Central memory CD8-positive, alpha-beta T cell (primary cell): Measurements from ENCODE around the gene RPLP2.

Experiments used
- ATAC-seq: fragments of 150-1000 bp; cut with Tn5 transposase; replicated peaks from 2 replicates; pipeline ENCODE4 v1.10.0; 2022; ENCODE audit warnings: mild to moderate bottlenecking, moderate FRiP score, moderate number of reproducible peaks; ENCODE audit not compliant: poor library complexity, severe bottlenecking; ENCODE audit errors: extremely low read depth
- DNase-seq, 2 donors: peaks; one replicate each; pipeline ENCODE4 v3.0.0; 2021; ENCODE audit warnings: low spot score in 2 of 2
- H3K27ac Mint-ChIP-seq: one replicate; pipeline ENCODE4 v1.8.0; 2022; ENCODE audit warnings: low read depth, mild to moderate bottlenecking, moderate library complexity, mixed read lengths
- H3K27me3 Mint-ChIP-seq: one replicate; pipeline ENCODE4 v1.8.0; 2022; ENCODE audit warnings: mixed read lengths
- H3K36me3 Mint-ChIP-seq: one replicate; pipeline ENCODE4 v1.8.0; 2022; ENCODE audit warnings: mild to moderate bottlenecking, moderate library complexity, mixed read lengths; ENCODE audit not compliant: insufficient read depth
- H3K4me1 Mint-ChIP-seq: one replicate; pipeline ENCODE4 v1.8.0; 2022; ENCODE audit warnings: mixed read lengths
- H3K4me3 Mint-ChIP-seq: one replicate; pipeline ENCODE4 v1.8.0; 2022; ENCODE audit warnings: mild to moderate bottlenecking, moderate library complexity, mixed read lengths
- H3K9me3 Mint-ChIP-seq: one replicate; pipeline ENCODE4 v1.8.0; 2022; ENCODE audit warnings: mixed read lengths

The RPLP2 gene

GRCh38 chr11:836274-836673, 26.5 kb downstream of the RPLP2 start:
- no peak for DNase-seq
- no peak overlapping the region for H3K4me3 Mint-ChIP-seq
- peaks cover 9% of the 10 kb centered on the region for H3K4me1 Mint-ChIP-seq
- H3K27me3 Mint-ChIP-seq: peaks cover 7% of the 10 kb centered on the region
- no peak for ATAC-seq
- no peak overlapping the region for H3K27ac Mint-ChIP-seq
- H3K36me3 Mint-ChIP-seq: peaks cover 7% of the 10 kb centered on the region
- no peaks in the 10 kb centered on the region for H3K9me3 Mint-ChIP-seq

GRCh38 chr11:836700-837099, 26.9 kb downstream of the RPLP2 start:
- ATAC-seq (no peak), DNase-seq (no peak)
- Mint-ChIP-seq H3K36me3 (peaks cover 7% of the 10 kb centered on the region), H3K27ac (no peak overlapping the region), H3K4me3 (no peak overlapping the region), H3K27me3 (peaks cover 3% of the 10 kb centered on the region), H3K4me1 (peaks cover 11% of the 10 kb centered on the region), H3K9me3 (no peaks in the 10 kb centered on the region)

GRCh38 chr11:837189-837989, 27.6 kb downstream of the RPLP2 start:
- Mint-ChIP-seq H3K4me3 (no peak overlapping the region), H3K27me3 (no peaks in the 10 kb centered on the region), H3K27ac (no peak overlapping the region), H3K9me3 (no peaks in the 10 kb centered on the region), H3K36me3 (peaks cover 10% of the 10 kb centered on the region), H3K4me1 (peaks cover 11% of the 10 kb centered on the region)
- ATAC-seq (no peak), DNase-seq (no peak)

- H3K9me3 Mint-ChIP-seq: no peaks in the 10 kb centered on the region
- DNase-seq (no peak), ATAC-seq (no peak)
- peaks cover 10% of the 10 kb centered on the region for H3K36me3 Mint-ChIP-seq
- H3K27me3 Mint-ChIP-seq: no peaks in the 10 kb centered on the region
- H3K4me1 Mint-ChIP-seq: peaks cover 11% of the 10 kb centered on the region
- H3K4me3 Mint-ChIP-seq: no peak overlapping the region
- H3K27ac Mint-ChIP-seq: no peak overlapping the region
Observed at GRCh38 chr11:837990-838307, 28.2 kb downstream of the RPLP2 start.

GRCh38 chr11:838441-839279, 28.9 kb downstream of the RPLP2 start:
- peaks cover 12% of the 10 kb centered on the region for H3K36me3 Mint-ChIP-seq
- H3K4me1 Mint-ChIP-seq: peaks cover 11% of the 10 kb centered on the region
- no peaks in the 10 kb centered on the region for H3K9me3 Mint-ChIP-seq
- H3K27ac Mint-ChIP-seq: no peak overlapping the region
- ATAC-seq (no peak), DNase-seq (no peak)
- no peaks in the 10 kb centered on the region for H3K27me3 Mint-ChIP-seq
- H3K4me3 Mint-ChIP-seq: no peak overlapping the region

GRCh38 chr11:839280-839623, 29.5 kb downstream of the RPLP2 start:
- Mint-ChIP-seq H3K27me3 (no peaks in the 10 kb centered on the region), H3K4me1 (peaks cover 11% of the 10 kb centered on the region), H3K9me3 (no peaks in the 10 kb centered on the region), H3K27ac (no peak overlapping the region), H3K36me3 (peaks cover 12% of the 10 kb centered on the region), H3K4me3 (no peak overlapping the region)
- ATAC-seq: no peak
- no peak for DNase-seq

GRCh38 chr11:839875-840617, 30.3 kb downstream of the RPLP2 start:
- Mint-ChIP-seq H3K4me1 (peaks cover 11% of the 10 kb centered on the region), H3K27ac (no peak overlapping the region), H3K9me3 (no peaks in the 10 kb centered on the region), H3K4me3 (peak overlapping the region; percentile 75), H3K27me3 (no peaks in the 10 kb centered on the region), H3K36me3 (peaks cover 12% of the 10 kb centered on the region)
- ATAC-seq (no peak), DNase-seq (no peak)

- no peaks in the 10 kb centered on the region for H3K9me3 Mint-ChIP-seq
- DNase-seq (no peak), ATAC-seq (peak; percentile 34)
- no peak overlapping the region for H3K27ac Mint-ChIP-seq
- H3K36me3 Mint-ChIP-seq: peaks cover 12% of the 10 kb centered on the region
- H3K27me3 Mint-ChIP-seq: no peaks in the 10 kb centered on the region
- peak overlapping the region; percentile 75 for H3K4me3 Mint-ChIP-seq
- H3K4me1 Mint-ChIP-seq: peaks cover 11% of the 10 kb centered on the region
Observed at GRCh38 chr11:841981-842369, 32.2 kb downstream of the RPLP2 start.

- peaks cover 11% of the 10 kb centered on the region for H3K4me1 Mint-ChIP-seq
- DNase-seq (peak; percentile 79 to 80), ATAC-seq (peak; percentile 76)
- peaks cover 12% of the 10 kb centered on the region for H3K36me3 Mint-ChIP-seq
- peak within 1 kb of the TSS; percentile 35 for H3K27ac Mint-ChIP-seq
- H3K9me3 Mint-ChIP-seq: no peaks in the 10 kb centered on the region
- no peaks in the 10 kb centered on the region for H3K27me3 Mint-ChIP-seq
- peak within 1 kb of the TSS; percentile 75 for H3K4me3 Mint-ChIP-seq
Observed at GRCh38 chr11:842370-843002, 32.7 kb downstream of the RPLP2 start, which contains the start of the genes POLR2L and TSPAN4. POLR2L (minus strand) TSS chr11:842529; CDS start chr11:842508, 21 bp downstream. TSPAN4 (plus strand) TSS chr11:842852; CDS start chr11:850305, 7,453 bp downstream.

- H3K4me3 Mint-ChIP-seq: peak overlapping the region; percentile 75
- DNase-seq: no peak
- no peaks in the 10 kb centered on the region for H3K27me3 Mint-ChIP-seq
- peaks cover 12% of the 10 kb centered on the region for H3K36me3 Mint-ChIP-seq
- H3K27ac Mint-ChIP-seq: peak overlapping the region; percentile 35
- ATAC-seq: no peak
- H3K4me1 Mint-ChIP-seq: peaks cover 11% of the 10 kb centered on the region
- no peaks in the 10 kb centered on the region for H3K9me3 Mint-ChIP-seq
Observed at GRCh38 chr11:843086-843734, 33.4 kb downstream of the RPLP2 start.

GRCh38 chr11:843818-844692, 34.3 kb downstream of the RPLP2 start:
- Mint-ChIP-seq H3K4me3 (peak overlapping the region; percentile 75), H3K4me1 (peaks cover 16% of the 10 kb centered on the region), H3K27ac (peak overlapping the region; percentile 35), H3K27me3 (no peaks in the 10 kb centered on the region), H3K36me3 (peaks cover 9% of the 10 kb centered on the region), H3K9me3 (no peaks in the 10 kb centered on the region)
- no peak for DNase-seq
- no peak for ATAC-seq
